GM19099 (cell line): Measurements from ENCODE around the gene BOLA2B.
A peak's percentile ranks its signal among the peaks of the same experiment; 100 is the strongest.
"Not testable (repeated sequence)": the region's sequence is repeated elsewhere in the genome, so short reads cannot be mapped to it uniquely, and the experiment has no call there.

ENCODE experiments used
- POLR2A ChIP-seq: IDR thresholded peaks from 3 replicates; pipeline ENCODE4 v1.6.1; 2011; ENCODE audit warnings: low read depth; ENCODE audit not compliant: insufficient read length; ENCODE audit errors: extremely low read depth

Gene BOLA2B

GRCh38 chr16:30193615-30194014, at the start of gene BOLA2B, which contains the start of gene SLX1A:
Gene BOLA2B (minus strand): TSS chr16:30193666. CDS start chr16:30193595, 71 bp downstream.
Gene SLX1A (plus strand): TSS chr16:30193875. CDS start chr16:30194085, 210 bp downstream.
- not testable (repeated sequence) for TF ChIP-seq POLR2A

GRCh38 chr16:30199049-30199448, 5.6 kb upstream of the BOLA2B start, which contains the start of gene SULT1A3:
Gene SULT1A3 (plus strand): TSS chr16:30199255. CDS start chr16:30200729, 1,474 bp downstream.
- not testable (repeated sequence) for TF ChIP-seq POLR2A

- no peak for TF ChIP-seq POLR2A
These were observed 5.4 kb downstream of the BOLA2B start for GRCh38 chr16:30187971-30188561.

GRCh38 chr16:30187556-30187865, 6.0 kb downstream of the BOLA2B start:
- no peak for TF ChIP-seq POLR2A

GRCh38 chr16:30186782-30187555, 6.5 kb downstream of the BOLA2B start:
- peak; percentile 1 for TF ChIP-seq POLR2A

GRCh38 chr16:30186444-30186781, 7.1 kb downstream of the BOLA2B start:
- peak; percentile 33 for TF ChIP-seq POLR2A

- peak; percentile 70 for TF ChIP-seq POLR2A
These were observed 7.6 kb downstream of the BOLA2B start for GRCh38 chr16:30185683-30186421.

- peak; percentile 46 for TF ChIP-seq POLR2A
These were observed 8.4 kb downstream of the BOLA2B start for GRCh38 chr16:30184891-30185682.

- peak; percentile 83 for TF ChIP-seq POLR2A
These were observed 9.2 kb downstream of the BOLA2B start for GRCh38 chr16:30184096-30184890.

- TF ChIP-seq POLR2A, result peak; percentile 94
These were observed 10.0 kb downstream of the BOLA2B start, which contains the start of gene CORO1A for GRCh38 chr16:30183233-30184095. Gene CORO1A (plus strand): TSS chr16:30183602. CDS start chr16:30185210, 1,608 bp downstream.

GRCh38 chr16:30180741-30181140, 12.7 kb downstream of the BOLA2B start:
- no peak for TF ChIP-seq POLR2A

GRCh38 chr16:30179931-30180330, 13.5 kb downstream of the BOLA2B start:
- TF ChIP-seq POLR2A, result no peak

GRCh38 chr16:30179195-30179594, 14.3 kb downstream of the BOLA2B start:
- TF ChIP-seq POLR2A, result no peak
